Brain microvascular endothelial cell (primary cell): ENCODE results near the gene SRRM3.
"Not testable (repeated sequence)": the region's sequence is repeated elsewhere in the genome, so short reads cannot be mapped to it uniquely, and the experiment has no call there.

Experiments used
- DNase-seq: peaks from one replicate; pipeline ENCODE4 v3.0.0-alpha.2; 2020
- H3K27ac ChIP-seq: fragments of 250-450 bp; sonication (Bioruptor Pico); 2 replicates; pipeline ENCODE4 v1.5.1; 2020; ENCODE audit warnings: mild to moderate bottlenecking, moderate library complexity
- H3K27me3 ChIP-seq: fragments of 250-450 bp; sonication (Bioruptor Pico); replicated peaks from 2 replicates; pipeline ENCODE4 v1.5.1; 2020; ENCODE audit warnings: mild to moderate bottlenecking
- H3K36me3 ChIP-seq: fragments of 250-450 bp; sonication (Bioruptor Pico); replicated peaks from 2 replicates; pipeline ENCODE4 v1.5.1; 2020; ENCODE audit warnings: mild to moderate bottlenecking
- H3K4me3 ChIP-seq: 2 replicates; pipeline ENCODE4 v1.5.1; 2011; ENCODE audit warnings: low read depth, mild to moderate bottlenecking, control low read depth, low read length, moderate library complexity
- CTCF ChIP-seq: IDR thresholded peaks from 2 replicates; pipeline ENCODE4 v1.5.1; 2011; ENCODE audit warnings: low read depth, mild to moderate bottlenecking, moderate library complexity, low read length, control low read depth, inconsistent platforms; ENCODE audit errors: missing control alignments
- in situ Hi-C: cut with HindIII; loops from 2 replicates; pipeline ENCODE4 v1.10.0; 2017; ENCODE audit warnings: low sequenced_read_pairs, low pct_ligation_motif_present

Gene SRRM3

DNA sequence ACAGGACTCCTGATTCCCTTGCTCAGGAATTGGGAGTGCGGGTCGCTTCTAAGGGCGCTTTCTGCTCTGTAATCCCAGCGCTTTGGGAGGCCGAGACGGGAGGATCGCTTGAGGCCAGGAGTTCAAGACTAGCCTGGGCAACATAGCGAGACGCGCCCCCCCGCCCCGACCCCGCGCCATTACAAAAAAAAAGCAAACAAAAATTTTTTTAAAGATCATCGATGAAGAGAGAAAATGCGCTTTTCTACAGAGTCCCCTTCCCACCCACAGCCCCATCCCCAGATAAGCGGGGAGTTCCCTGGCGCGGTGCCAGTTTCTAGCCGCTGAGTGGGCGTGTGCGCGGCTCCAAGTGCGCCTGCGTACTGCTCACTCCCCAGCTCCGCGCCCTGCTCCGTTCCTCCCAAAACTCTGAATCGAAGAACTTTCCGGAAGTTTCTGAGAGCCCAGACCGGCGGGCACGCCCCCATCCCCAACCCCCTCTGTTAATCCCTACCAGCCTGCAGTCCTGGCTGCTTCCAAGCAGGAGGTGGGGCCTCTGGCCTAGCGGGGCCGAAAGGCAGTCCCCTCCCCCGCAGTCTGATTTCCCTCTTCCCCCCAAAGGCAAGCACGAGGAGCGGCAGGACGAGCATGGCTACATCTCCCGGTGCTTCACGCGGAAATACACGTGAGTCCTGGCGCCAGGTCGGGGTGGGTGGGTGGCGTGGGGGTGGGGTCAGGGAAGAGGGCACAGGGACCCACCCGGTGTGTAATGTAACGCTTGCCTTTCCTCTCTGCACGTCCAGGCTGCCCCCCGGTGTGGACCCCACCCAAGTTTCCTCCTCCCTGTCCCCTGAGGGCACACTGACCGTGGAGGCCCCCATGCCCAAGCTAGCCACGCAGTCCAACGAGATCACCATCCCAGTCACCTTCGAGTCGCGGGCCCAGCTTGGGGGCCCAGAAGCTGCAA, 101.8 kb downstream of the SRRM3 start:
- no peak for TF ChIP-seq CTCF
- H3K36me3 ChIP-seq, result no peaks in the 10 kb centered on the region
- peak; percentile 78 for DNase-seq
- no peaks in the 10 kb centered on the region for H3K27me3 ChIP-seq
- in situ Hi-C loops, result no loop called here
- H3K27ac ChIP-seq, result peak overlapping the region; percentile 69
- peak overlapping the region; percentile 90 for H3K4me3 ChIP-seq

DNA sequence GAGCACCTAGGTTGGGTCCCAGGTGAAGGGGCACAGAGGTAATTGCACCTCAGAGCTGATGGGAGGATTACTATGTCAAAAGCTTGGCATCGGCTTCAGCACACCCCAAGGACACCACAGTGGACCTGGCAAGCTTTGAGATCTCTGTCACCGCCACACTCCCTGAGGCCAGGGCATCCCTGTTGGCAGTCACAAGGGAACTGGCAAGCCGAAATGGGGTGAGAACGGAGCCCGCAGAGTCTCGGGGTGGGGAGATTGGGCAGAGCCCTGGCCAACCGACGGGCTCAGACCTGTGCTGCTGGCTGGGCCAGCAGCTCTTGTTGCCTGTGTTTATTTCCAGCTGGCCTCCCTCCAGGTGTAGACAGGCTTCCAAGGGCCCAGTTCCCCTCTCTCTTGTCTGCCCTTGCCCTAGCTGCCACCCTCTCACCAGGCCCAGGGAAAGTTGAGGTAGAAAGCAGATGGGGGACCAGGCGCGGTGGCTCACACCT, 103.2 kb downstream of the SRRM3 start:
- H3K4me3 ChIP-seq, result no peak overlapping the region
- no peak overlapping the region for H3K27ac ChIP-seq
- no peaks in the 10 kb centered on the region for H3K36me3 ChIP-seq
- in situ Hi-C loops, result no loop called here
- no peak for TF ChIP-seq CTCF
- no peaks in the 10 kb centered on the region for H3K27me3 ChIP-seq
- DNase-seq, result no peak

DNA sequence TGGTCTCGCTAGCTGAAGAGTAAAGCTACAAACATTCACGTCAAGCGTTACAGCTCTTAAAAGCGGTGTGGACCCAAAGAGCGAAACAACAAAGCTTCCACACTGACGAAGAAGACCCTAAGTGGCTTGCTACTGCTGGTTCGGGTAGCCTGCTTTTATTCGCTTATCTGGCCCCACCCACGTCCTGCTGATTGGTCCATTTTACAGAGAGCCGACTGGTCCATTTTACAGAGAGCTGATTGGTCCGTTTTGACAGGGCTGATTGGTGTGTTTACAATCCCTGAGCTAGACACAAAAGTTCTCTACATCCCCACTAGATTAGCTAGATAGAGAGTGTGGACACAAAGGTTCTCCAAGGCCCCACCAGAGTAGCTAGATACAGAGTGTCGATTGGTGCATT, 107.2 kb downstream of the SRRM3 start:
- H3K36me3 ChIP-seq, DNase-seq, in situ Hi-C loops, H3K4me3 ChIP-seq, H3K27ac ChIP-seq, H3K27me3 ChIP-seq: not testable (repeated sequence)

- H3K4me3 ChIP-seq, in situ Hi-C loops, H3K36me3 ChIP-seq, H3K27ac ChIP-seq, DNase-seq, H3K27me3 ChIP-seq: not testable (repeated sequence)
Observed at GRCh38 chr7:76309341-76310101, 107.8 kb downstream of the SRRM3 start.

- Histone ChIP-seq H3K27ac (no peak overlapping the region), H3K36me3 (no peaks in the 10 kb centered on the region), H3K4me3 (no peak overlapping the region), H3K27me3 (no peaks in the 10 kb centered on the region)
- TF ChIP-seq CTCF, result peak; percentile 14
- DNase-seq, result no peak
- in situ Hi-C loops, result no loop called here
Observed at GRCh38 chr7:76310102-76310957, 108.6 kb downstream of the SRRM3 start.

DNA sequence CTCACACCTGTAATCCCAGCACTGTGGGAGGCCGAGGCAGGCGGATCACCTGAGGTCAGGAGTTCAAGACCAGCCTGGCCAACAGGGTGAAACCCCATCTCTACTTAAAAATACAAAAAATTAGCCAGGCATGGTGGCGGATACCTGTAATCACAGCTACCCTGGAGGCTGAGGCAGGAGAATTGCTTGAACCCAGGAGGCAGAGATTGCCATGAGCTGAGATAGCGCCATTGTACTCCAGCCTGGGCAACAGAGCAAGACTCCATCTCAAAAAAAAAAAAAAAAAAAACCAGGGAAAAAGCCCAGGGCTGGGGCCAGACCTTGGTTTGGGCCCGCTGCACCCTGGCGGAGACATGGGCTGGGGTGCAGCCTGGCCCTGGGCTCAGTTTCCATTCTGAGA, 110.1 kb downstream of the SRRM3 start:
- DNase-seq, H3K4me3 ChIP-seq, in situ Hi-C loops, H3K36me3 ChIP-seq, H3K27ac ChIP-seq, H3K27me3 ChIP-seq: not testable (repeated sequence)
